PC-9 (cell line): ENCODE data around the gene OCA2.

Source experiments
- EZH2 ChIP-seq: fragments of 200-600 bp; sonication (generic); IDR thresholded peaks from 2 replicates; pipeline ENCODE4 v1.8.0; 2017; ENCODE audit warnings: antibody characterized with exemption, low read depth
- TF ChIP-seq, protein P1 (sequence below): fragments of 200-600 bp; sonication (generic); conservative IDR thresholded peaks from 2 replicates; pipeline ENCODE4 v1.6.1; 2017; ENCODE audit warnings: mixed run types, antibody characterized with exemption, mild to moderate bottlenecking, moderate library complexity

DNA sequence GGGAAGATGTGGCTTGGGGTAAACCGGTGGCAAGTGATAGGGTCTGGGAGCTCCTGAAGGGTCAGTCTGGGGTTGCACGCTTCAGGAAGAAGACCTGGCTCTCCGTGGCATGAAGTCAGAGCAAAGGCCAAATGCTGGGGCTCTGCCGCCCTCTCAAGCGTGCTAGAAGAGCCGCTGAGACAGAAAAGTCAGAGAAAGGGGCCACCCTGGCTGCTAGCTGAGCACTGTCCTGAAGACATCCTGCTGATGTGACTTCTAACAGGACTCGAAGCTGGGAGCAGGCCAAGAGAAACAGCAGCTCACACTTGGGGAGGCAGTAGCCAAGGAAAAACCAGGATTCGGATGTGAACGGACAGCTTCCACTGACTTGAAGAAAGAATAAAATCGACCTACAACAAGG lies 270.4 kb downstream of the OCA2 start:
- TF ChIP-seq, protein P1, sequence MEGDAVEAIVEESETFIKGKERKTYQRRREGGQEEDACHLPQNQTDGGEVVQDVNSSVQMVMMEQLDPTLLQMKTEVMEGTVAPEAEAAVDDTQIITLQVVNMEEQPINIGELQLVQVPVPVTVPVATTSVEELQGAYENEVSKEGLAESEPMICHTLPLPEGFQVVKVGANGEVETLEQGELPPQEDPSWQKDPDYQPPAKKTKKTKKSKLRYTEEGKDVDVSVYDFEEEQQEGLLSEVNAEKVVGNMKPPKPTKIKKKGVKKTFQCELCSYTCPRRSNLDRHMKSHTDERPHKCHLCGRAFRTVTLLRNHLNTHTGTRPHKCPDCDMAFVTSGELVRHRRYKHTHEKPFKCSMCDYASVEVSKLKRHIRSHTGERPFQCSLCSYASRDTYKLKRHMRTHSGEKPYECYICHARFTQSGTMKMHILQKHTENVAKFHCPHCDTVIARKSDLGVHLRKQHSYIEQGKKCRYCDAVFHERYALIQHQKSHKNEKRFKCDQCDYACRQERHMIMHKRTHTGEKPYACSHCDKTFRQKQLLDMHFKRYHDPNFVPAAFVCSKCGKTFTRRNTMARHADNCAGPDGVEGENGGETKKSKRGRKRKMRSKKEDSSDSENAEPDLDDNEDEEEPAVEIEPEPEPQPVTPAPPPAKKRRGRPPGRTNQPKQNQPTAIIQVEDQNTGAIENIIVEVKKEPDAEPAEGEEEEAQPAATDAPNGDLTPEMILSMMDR = no peak
- TF ChIP-seq EZH2 = no peak
